ENCODE measurements around the gene FAM24B. TPM values are rescaled to one million over a fixed set of nuclear protein-coding genes. Genes with fewer than 3 reads are reported as not detected.

The FAM24B gene
- polyA plus RNA-seq, 1 donor from 2014 or later: 3.4 TPM

DNA sequence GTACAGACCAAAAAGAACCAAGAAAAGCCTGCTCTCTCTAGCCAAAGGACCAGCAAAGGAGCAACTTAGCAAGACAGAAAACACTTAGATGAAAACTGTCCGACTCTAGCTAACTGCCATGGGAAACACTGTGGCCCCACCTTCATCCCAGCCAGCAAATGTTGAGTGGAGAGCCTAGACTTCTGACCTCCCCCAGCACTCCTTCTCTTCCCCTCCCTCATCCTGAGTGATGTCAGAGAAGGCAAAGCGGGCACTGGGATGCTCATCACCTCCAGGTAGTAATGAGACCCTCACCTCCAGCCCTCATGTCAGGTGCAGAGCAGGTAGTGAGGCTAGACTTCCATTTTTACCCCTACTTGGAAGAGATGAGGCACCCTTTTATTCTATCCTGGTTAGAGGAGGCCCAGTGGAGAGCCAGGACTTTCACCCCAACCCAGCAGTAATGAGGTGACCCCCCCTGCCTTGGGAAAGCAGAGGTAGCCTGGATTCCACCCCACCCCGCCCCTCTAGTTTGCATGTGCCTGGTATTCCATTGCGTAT is 50.6 kb downstream of the FAM24B start:
- Histone ChIP-seq H3K36me3 (ENCODE audit: insufficient read depth, low read length) (no peaks in the 10 kb centered on the region), H3K9ac (ENCODE audit: low read length) (no peak overlapping the region), H3K27ac (ENCODE audit: low read length) (no peak overlapping the region), H3K9me3 (ENCODE audit: low read length) (no peaks in the 10 kb centered on the region), H3K9me2 (ENCODE audit: insufficient read depth, low read length) (no peaks in the 10 kb centered on the region), H4K20me1 (ENCODE audit: insufficient read depth) (no peaks in the 10 kb centered on the region), H3K4me3 (ENCODE audit: low read length) (no peak overlapping the region), H3K27me3 (ENCODE audit: insufficient read depth, low read depth, low read length) (no peaks in the 10 kb centered on the region), H2AFZ (ENCODE audit: low read depth, low read length) (no peak overlapping the region), H3K4me2 (ENCODE audit: low read length) (no peak overlapping the region), H3K79me2 (replicated peaks; ENCODE audit: insufficient read depth, low read length) (no peaks in the 10 kb centered on the region), H3F3A (ENCODE audit: insufficient read depth, low read length, poor library complexity, severe bottlenecking) (no peaks in the 10 kb centered on the region)
- TF ChIP-seq EZH2 (IDR thresholded peaks at IDR 0.05; ENCODE audit: borderline replicate concordance, insufficient read depth, low read length, poor library complexity, severe bottlenecking): no peak
- no peak for TF ChIP-seq MXI1 (conservative IDR thresholded peaks at IDR 0.05; ENCODE audit: poor library complexity, severe bottlenecking)
- TF ChIP-seq, protein P1, sequence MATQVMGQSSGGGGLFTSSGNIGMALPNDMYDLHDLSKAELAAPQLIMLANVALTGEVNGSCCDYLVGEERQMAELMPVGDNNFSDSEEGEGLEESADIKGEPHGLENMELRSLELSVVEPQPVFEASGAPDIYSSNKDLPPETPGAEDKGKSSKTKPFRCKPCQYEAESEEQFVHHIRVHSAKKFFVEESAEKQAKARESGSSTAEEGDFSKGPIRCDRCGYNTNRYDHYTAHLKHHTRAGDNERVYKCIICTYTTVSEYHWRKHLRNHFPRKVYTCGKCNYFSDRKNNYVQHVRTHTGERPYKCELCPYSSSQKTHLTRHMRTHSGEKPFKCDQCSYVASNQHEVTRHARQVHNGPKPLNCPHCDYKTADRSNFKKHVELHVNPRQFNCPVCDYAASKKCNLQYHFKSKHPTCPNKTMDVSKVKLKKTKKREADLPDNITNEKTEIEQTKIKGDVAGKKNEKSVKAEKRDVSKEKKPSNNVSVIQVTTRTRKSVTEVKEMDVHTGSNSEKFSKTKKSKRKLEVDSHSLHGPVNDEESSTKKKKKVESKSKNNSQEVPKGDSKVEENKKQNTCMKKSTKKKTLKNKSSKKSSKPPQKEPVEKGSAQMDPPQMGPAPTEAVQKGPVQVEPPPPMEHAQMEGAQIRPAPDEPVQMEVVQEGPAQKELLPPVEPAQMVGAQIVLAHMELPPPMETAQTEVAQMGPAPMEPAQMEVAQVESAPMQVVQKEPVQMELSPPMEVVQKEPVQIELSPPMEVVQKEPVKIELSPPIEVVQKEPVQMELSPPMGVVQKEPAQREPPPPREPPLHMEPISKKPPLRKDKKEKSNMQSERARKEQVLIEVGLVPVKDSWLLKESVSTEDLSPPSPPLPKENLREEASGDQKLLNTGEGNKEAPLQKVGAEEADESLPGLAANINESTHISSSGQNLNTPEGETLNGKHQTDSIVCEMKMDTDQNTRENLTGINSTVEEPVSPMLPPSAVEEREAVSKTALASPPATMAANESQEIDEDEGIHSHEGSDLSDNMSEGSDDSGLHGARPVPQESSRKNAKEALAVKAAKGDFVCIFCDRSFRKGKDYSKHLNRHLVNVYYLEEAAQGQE (IDR thresholded peaks at IDR 0.05; ENCODE audit: borderline replicate concordance): no peak
- TF ChIP-seq EP300 (conservative IDR thresholded peaks at IDR 0.05; ENCODE audit: poor library complexity, severe bottlenecking): no peak
- no peak for TF ChIP-seq SMC3 (conservative IDR thresholded peaks at IDR 0.05; ENCODE audit: poor library complexity)
- no peak for TF ChIP-seq RAD21 (conservative IDR thresholded peaks at IDR 0.05)
- TF ChIP-seq POLR2AphosphoS5 (IDR thresholded peaks at IDR 0.05): no peak
- TF ChIP-seq TAF1 (IDR thresholded peaks at IDR 0.05; ENCODE audit: low read depth): no peak
- TF ChIP-seq CTCF (IDR thresholded peaks at IDR 0.05; ENCODE audit: poor library complexity, severe bottlenecking): no peak

DNA sequence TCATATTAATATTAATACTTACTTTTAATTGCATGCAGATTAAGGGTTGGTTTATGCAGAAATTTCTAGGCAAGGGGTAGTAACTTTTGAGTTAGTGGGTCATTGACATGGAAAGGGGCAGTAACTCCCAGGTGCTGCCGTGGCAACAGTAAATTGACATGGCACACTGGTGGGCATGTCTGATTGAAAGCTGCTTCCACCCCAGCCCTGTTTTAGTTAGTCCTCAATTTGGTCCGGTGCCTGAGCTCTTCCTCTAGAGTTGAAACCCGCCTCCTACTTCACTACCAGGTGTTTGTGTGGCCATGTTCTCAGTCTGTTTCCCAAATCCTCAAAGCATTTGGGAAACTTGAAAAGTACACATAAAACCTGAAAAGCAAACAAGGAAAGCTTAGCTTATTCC is 52.1 kb downstream of the FAM24B start:
- H3K9me3 ChIP-seq (ENCODE audit: low read length): no peaks in the 10 kb centered on the region
- no peaks in the 10 kb centered on the region for H3K9me2 ChIP-seq (ENCODE audit: insufficient read depth, low read length)

More for the DNA sequence above, 52.1 kb downstream of the FAM24B start:
- TF ChIP-seq SMC3 (conservative IDR thresholded peaks at IDR 0.05; ENCODE audit: poor library complexity) (no peak), RAD21 (conservative IDR thresholded peaks at IDR 0.05) (no peak), MXI1 (conservative IDR thresholded peaks at IDR 0.05; ENCODE audit: poor library complexity, severe bottlenecking) (no peak), EP300 (conservative IDR thresholded peaks at IDR 0.05; ENCODE audit: poor library complexity, severe bottlenecking) (no peak), TAF1 (IDR thresholded peaks at IDR 0.05; ENCODE audit: low read depth) (no peak), CTCF (IDR thresholded peaks at IDR 0.05; ENCODE audit: poor library complexity, severe bottlenecking) (no peak), EZH2 (IDR thresholded peaks at IDR 0.05; ENCODE audit: borderline replicate concordance, insufficient read depth, low read length, poor library complexity, severe bottlenecking) (no peak)
- Histone ChIP-seq H3K9ac (ENCODE audit: low read length) (no peak overlapping the region), H3F3A (ENCODE audit: insufficient read depth, low read length, poor library complexity, severe bottlenecking) (no peaks in the 10 kb centered on the region), H3K79me2 (replicated peaks; ENCODE audit: insufficient read depth, low read length) (no peaks in the 10 kb centered on the region), H3K36me3 (ENCODE audit: insufficient read depth, low read length) (no peaks in the 10 kb centered on the region), H3K27me3 (ENCODE audit: insufficient read depth, low read depth, low read length) (no peaks in the 10 kb centered on the region), H3K4me3 (ENCODE audit: low read length) (no peak overlapping the region), H3K4me2 (ENCODE audit: low read length) (no peak overlapping the region), H4K20me1 (ENCODE audit: insufficient read depth) (no peaks in the 10 kb centered on the region), H3K27ac (ENCODE audit: low read length) (no peak overlapping the region), H2AFZ (ENCODE audit: low read depth, low read length) (no peak overlapping the region)

Measured in neural cell (in vitro differentiated cells).